ENCODE results near the gene ALDH18A1. TPM values are rescaled to one million over a fixed set of nuclear protein-coding genes. Genes with fewer than 3 reads are reported as not detected.
A peak's percentile ranks its signal among the peaks of the same experiment; 100 is the strongest.

The ALDH18A1 gene
- total and polyA plus RNA-seq, 2 donors (not counting 3 experiments of a cell fraction or from before 2014, with no cell fraction given) = 53.2 to 92.6 TPM

GRCh38 chr10:95567903-95568630 lies 88.4 kb downstream of the ALDH18A1 start:
- no peak overlapping the region for H3K4me3 ChIP-seq (replicated peaks in 1 of 3; ENCODE audit: insufficient read depth in 1 of 3, low read depth in 1 of 3, low read length in 3 of 3)
- H4K20me1 ChIP-seq (replicated peaks; ENCODE audit: control insufficient read depth, extremely low read depth, insufficient read depth, low read length) = no peaks in the 10 kb centered on the region
- intact Hi-C loops (cut with micrococcal nuclease) (no loop called here), dilution Hi-C loops (cut with MboI; ENCODE audit: extremely low pct_ligation_motif_present, low sequenced_read_pairs) (no loop called here)
- H3K9me3 ChIP-seq (replicated peaks; ENCODE audit: control insufficient read depth, insufficient read depth, low read length) = no peaks in the 10 kb centered on the region
- H3K4me1 ChIP-seq (ENCODE audit: control insufficient read depth, extremely low read depth, insufficient read depth, low read length) = no peaks in the 10 kb centered on the region
- H3K9me1 ChIP-seq (replicated peaks; ENCODE audit: control insufficient read depth, extremely low read depth, insufficient read depth, low read length) = no peaks in the 10 kb centered on the region
- TF ChIP-seq POLR2A (IDR thresholded peaks at IDR 0.05; ENCODE audit: low read depth, low read length) = no peak
- TF ChIP-seq EZH2 (IDR thresholded peaks at IDR 0.05; ENCODE audit: borderline replicate concordance, low read depth, low read length, severe bottlenecking) = no peak
- TF ChIP-seq JUN (IDR thresholded peaks at IDR 0.05; ENCODE audit: borderline replicate concordance, insufficient read depth, insufficient read length, low read depth) = no peak
- no peak for TF ChIP-seq GATA2 (IDR thresholded peaks at IDR 0.05; ENCODE audit: insufficient read depth, insufficient read length, low read depth, low read length)
- no peak for TF ChIP-seq POLR2AphosphoS5 (IDR thresholded peaks at IDR 0.05; ENCODE audit: insufficient read depth, low read depth, low read length)
- TF ChIP-seq CTCF (IDR thresholded peaks at IDR 0.05; ENCODE audit: extremely low read depth in 1 of 2, insufficient read depth in 1 of 2, low read depth in 1 of 2, low read length in 2 of 2) = no peak
- no peak for TF ChIP-seq MAX (IDR thresholded peaks at IDR 0.05; ENCODE audit: insufficient read depth, insufficient read length)
- no peak for TF ChIP-seq FOS (IDR thresholded peaks at IDR 0.05; ENCODE audit: borderline replicate concordance, insufficient read depth, low read length)
- no peak for TF ChIP-seq MYC (IDR thresholded peaks at IDR 0.05; ENCODE audit: low read depth, low read length)
- no peaks in the 10 kb centered on the region for H3K36me3 ChIP-seq (ENCODE audit: control insufficient read depth in 2 of 2, extremely low read depth in 1 of 2, insufficient read depth in 2 of 2, low read length in 2 of 2)
- H3K79me2 ChIP-seq (ENCODE audit: control insufficient read depth, insufficient read depth, low read length) = no peaks in the 10 kb centered on the region
- no peak overlapping the region for H2AFZ ChIP-seq (ENCODE audit: low read depth, low read length)
- FAIRE-seq (no peak), DNase-seq (ENCODE audit: low read depth, low spot score) (peak; percentile 21)
- CTCF ChIA-PET = interaction anchor here (1.0 kb wide), 1 partner anchor 13 kb away, joined by 3 read pairs; no protein-coding TSS in a partner anchor
- H3K9ac ChIP-seq (replicated peaks; ENCODE audit: extremely low read depth, insufficient read depth, low read length) = no peak overlapping the region
- H3K27me3 ChIP-seq (ENCODE audit: control insufficient read depth in 2 of 2, insufficient read depth in 2 of 2, low read length in 2 of 2) = peaks cover 0 to 8% of the 10 kb centered on the region in 2 experiments
- no peak overlapping the region for H3K27ac ChIP-seq (ENCODE audit: insufficient read depth, low read depth, low read length)
- no peak overlapping the region for H3K4me2 ChIP-seq (ENCODE audit: insufficient read depth, low read length)
- POLR2A ChIA-PET = no interaction called here
- no TSS peak for BruUV-seq (replicated peaks)
